Liver (tissue), 9 donors: ENCODE data around the gene CHID1. TPM values are rescaled to one million over a fixed set of nuclear protein-coding genes. Genes with fewer than 3 reads are reported as not detected.

ENCODE experiments used
- DNase-seq: peaks from one replicate; pipeline ENCODE4 v3.0.0-alpha.2; 2017; ENCODE audit warnings: low spot score
- H3K27ac ChIP-seq, 2 donors: one replicate each; pipeline ENCODE4 v1.7.0; 2013; ENCODE audit warnings: inconsistent platforms in 2 of 2, low read length in 2 of 2, control low read depth in 1 of 2, low read depth in 1 of 2, mild to moderate bottlenecking in 1 of 2
- H3K27me3 ChIP-seq, 4 donors: one replicate each; pipeline versions ENCODE4 v1.6.1 to v1.7.0; 2013; ENCODE audit warnings: low read length in 3 of 4, inconsistent platforms in 1 of 4, mild to moderate bottlenecking in 1 of 4, moderate library complexity in 1 of 4; ENCODE audit not compliant: control insufficient read depth in 4 of 4, insufficient read depth in 4 of 4
- H3K36me3 ChIP-seq, 4 donors: one replicate each; pipeline versions ENCODE4 v1.6.1 to v1.7.0; 2013; ENCODE audit warnings: low read length in 3 of 4, mild to moderate bottlenecking in 3 of 4, low read depth in 1 of 4, moderate library complexity in 1 of 4; ENCODE audit not compliant: control insufficient read depth in 4 of 4, insufficient read depth in 3 of 4
- H3K4me1 ChIP-seq, 4 donors: one replicate each; pipeline versions ENCODE4 v1.6.1 to v1.7.0; 2013; ENCODE audit warnings: low read length in 3 of 4, mild to moderate bottlenecking in 3 of 4, moderate library complexity in 1 of 4; ENCODE audit not compliant: control insufficient read depth in 4 of 4, insufficient read depth in 4 of 4
- H3K4me3 ChIP-seq, 3 donors: one replicate each; pipeline versions ENCODE4 v1.6.1 to v1.7.0; 2013; ENCODE audit warnings: low read length in 3 of 3, control low read depth in 1 of 3, low read depth in 1 of 3, mild to moderate bottlenecking in 1 of 3
- H3K9ac ChIP-seq, 2 donors: one replicate each; pipeline ENCODE4 v1.7.0; 2013; ENCODE audit warnings: low read length in 2 of 2, mild to moderate bottlenecking in 2 of 2, moderate library complexity in 2 of 2, control low read depth in 1 of 2, low read depth in 1 of 2
- H3K9me3 ChIP-seq, 4 donors: one replicate each; pipeline versions ENCODE4 v1.6.1 to v1.7.0; 2013; ENCODE audit warnings: low read length in 3 of 4; ENCODE audit not compliant: control insufficient read depth in 4 of 4
- ATF3 ChIP-seq: IDR thresholded peaks from 2 replicates; pipeline ENCODE4 v1.6.1; 2016; ENCODE audit warnings: antibody characterized with exemption
- CTCF ChIP-seq: fragments of 150-350 bp; IDR thresholded peaks from 2 replicates; pipeline ENCODE4 v1.5.1; 2017; ENCODE audit warnings: improper control_type of control experiment, low read depth, low read length; ENCODE audit not compliant: missing input control
- EGR1 ChIP-seq, 2 donors: IDR thresholded peaks; 2 replicates each; pipeline ENCODE4 v1.6.1; 2016 to 2018; ENCODE audit warnings: antibody characterized with exemption in 2 of 2, low read depth in 2 of 2
- FOXA1 ChIP-seq: IDR thresholded peaks from 2 replicates; pipeline ENCODE4 v1.6.1; 2016; ENCODE audit warnings: antibody characterized with exemption
- FOXA2 ChIP-seq: IDR thresholded peaks from 2 replicates; pipeline ENCODE4 v1.6.1; 2016; ENCODE audit warnings: antibody characterized with exemption
- GABPA ChIP-seq, 2 donors: IDR thresholded peaks in 1 of 2; conservative IDR thresholded peaks in 1 of 2; 2 replicates each; pipeline ENCODE4 v1.6.1; 2016; ENCODE audit warnings: antibody characterized with exemption in 2 of 2, mild to moderate bottlenecking in 1 of 2, moderate library complexity in 1 of 2
- HNF4A ChIP-seq, 2 donors: conservative IDR thresholded peaks; 2 replicates each; pipeline ENCODE4 v1.6.1; 2016; ENCODE audit warnings: antibody characterized with exemption in 2 of 2, mild to moderate bottlenecking in 2 of 2
- HNF4G ChIP-seq: IDR thresholded peaks from 2 replicates; pipeline ENCODE4 v1.6.1; 2016; ENCODE audit warnings: antibody characterized with exemption
- JUND ChIP-seq, 2 donors: IDR thresholded peaks; 2 replicates each; pipeline ENCODE4 v1.6.1; 2016; ENCODE audit warnings: antibody characterized with exemption in 2 of 2
- NR2F2 ChIP-seq: IDR thresholded peaks from 2 replicates; pipeline ENCODE4 v1.6.1; 2016; ENCODE audit warnings: antibody characterized with exemption
- RAD21 ChIP-seq, 2 donors: IDR thresholded peaks; 2 replicates each; pipeline ENCODE4 v1.6.1; 2016; ENCODE audit warnings: antibody characterized with exemption in 2 of 2, mild to moderate bottlenecking in 2 of 2
- REST ChIP-seq: IDR thresholded peaks from 2 replicates; pipeline ENCODE4 v1.6.1; 2016; ENCODE audit warnings: antibody characterized with exemption, mild to moderate bottlenecking
- RXRA ChIP-seq, 2 donors: IDR thresholded peaks; 2 replicates each; pipeline ENCODE4 v1.6.1; 2017 to 2018; ENCODE audit warnings: antibody characterized with exemption in 2 of 2, mild to moderate bottlenecking in 1 of 2
- SP1 ChIP-seq: IDR thresholded peaks from 2 replicates; pipeline ENCODE4 v1.6.1; 2018; ENCODE audit warnings: antibody characterized with exemption, mild to moderate bottlenecking
- TAF1 ChIP-seq: conservative IDR thresholded peaks from 2 replicates; pipeline ENCODE4 v1.6.1; 2016; ENCODE audit warnings: antibody characterized with exemption, mild to moderate bottlenecking
- YY1 ChIP-seq: IDR thresholded peaks from 2 replicates; pipeline ENCODE4 v1.6.1; 2016; ENCODE audit warnings: antibody characterized with exemption, mild to moderate bottlenecking
- WGBS: extraction: QIAGEN DNeasy Blood & Tissue Kit; methylation state at CpG from one replicate; pipeline ENCODE4 v1.1.7; 2013; 5-methylcytosine and 5-hydroxymethylcytosine counted together
- polyA plus RNA-seq, 2 donors: library from polyadenylated mRNA; stranded (reverse) in 1 of 2; unstranded in 1 of 2; fragments of 200-250 nt in 1 of 2; fragments of >200 nt in 1 of 2; fragmentation: Nextera tagmentation in 1 of 2; extraction: Ambion mirVana in 1 of 2; gene quantifications; one replicate each; pipeline versions ENCODE4 v1.2.1 to v1.2.3, GENCODE V29; 2013 to 2015
- total RNA-seq, 2 donors: library from RNA; depleted of rRNA; stranded (reverse); fragments of >200 nt; gene quantifications; one replicate each; pipeline ENCODE4 v1.2.3, GENCODE V29; 2014
- TF ChIP-seq, protein P1 (sequence below): IDR thresholded peaks from 2 replicates; pipeline ENCODE4 v1.6.1; 2016; ENCODE audit warnings: antibody characterized with exemption
- TF ChIP-seq, protein P2 (sequence below): IDR thresholded peaks from 2 replicates; pipeline ENCODE4 v1.6.1; 2016; ENCODE audit warnings: antibody characterized with exemption
- donor health status: healthy.
- donor health status: healthy.
- donor health status: healthy.
- donor health status: healthy.
- donor health status: healthy.

The CHID1 gene
- total and polyA plus RNA-seq, 4 donors: 39.5 to 68.8 (median 59.1) TPM

DNA sequence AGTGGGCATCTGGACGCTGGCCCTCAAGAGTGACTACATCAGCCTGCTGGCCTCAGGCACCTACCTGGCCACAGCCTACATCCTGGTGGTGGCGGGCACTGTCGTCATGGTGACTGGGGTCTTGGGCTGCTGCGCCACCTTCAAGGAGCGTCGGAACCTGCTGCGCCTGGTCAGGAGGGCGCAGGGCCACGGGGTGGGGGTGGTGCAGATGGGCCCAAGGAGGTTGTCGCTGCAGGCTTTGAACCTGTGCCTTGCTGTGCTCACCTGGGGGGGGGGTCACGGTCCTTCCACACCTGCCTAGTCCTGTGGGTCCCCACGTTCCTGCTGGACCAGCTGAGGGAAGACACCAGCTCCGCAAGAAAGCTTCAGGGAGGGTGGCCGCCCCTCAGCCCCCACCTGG is 74.3 kb downstream of the CHID1 start:
- DNase-seq: no peak
- no peak overlapping the region for H3K27ac ChIP-seq
- peaks cover 5 to 28% (median 11%) of the 10 kb centered on the region in 4 donors for H3K36me3 ChIP-seq
- no peaks in the 10 kb centered on the region for H3K9me3 ChIP-seq
- peaks cover 26 to 63% (median 41%) of the 10 kb centered on the region in 4 donors for H3K4me1 ChIP-seq
- TF ChIP-seq YY1: no peak
- no peak for TF ChIP-seq CTCF
- TF ChIP-seq SP1: no peak
- TF ChIP-seq, protein P1, sequence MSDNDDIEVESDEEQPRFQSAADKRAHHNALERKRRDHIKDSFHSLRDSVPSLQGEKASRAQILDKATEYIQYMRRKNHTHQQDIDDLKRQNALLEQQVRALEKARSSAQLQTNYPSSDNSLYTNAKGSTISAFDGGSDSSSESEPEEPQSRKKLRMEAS: no peak
- TF ChIP-seq FOXA2: no peak
- TF ChIP-seq EGR1 (IDR thresholded peaks at IDR 0.05; ENCODE audit: low read depth in 2 of 2): no peak
- no peak for TF ChIP-seq RAD21 (IDR thresholded peaks at IDR 0.05)
- TF ChIP-seq RXRA (IDR thresholded peaks at IDR 0.05): no peak
- no peak for TF ChIP-seq GABPA (IDR thresholded peaks at IDR 0.05 in 1 of 2, conservative IDR thresholded peaks at IDR 0.05 in 1 of 2)
- TF ChIP-seq, protein P2, sequence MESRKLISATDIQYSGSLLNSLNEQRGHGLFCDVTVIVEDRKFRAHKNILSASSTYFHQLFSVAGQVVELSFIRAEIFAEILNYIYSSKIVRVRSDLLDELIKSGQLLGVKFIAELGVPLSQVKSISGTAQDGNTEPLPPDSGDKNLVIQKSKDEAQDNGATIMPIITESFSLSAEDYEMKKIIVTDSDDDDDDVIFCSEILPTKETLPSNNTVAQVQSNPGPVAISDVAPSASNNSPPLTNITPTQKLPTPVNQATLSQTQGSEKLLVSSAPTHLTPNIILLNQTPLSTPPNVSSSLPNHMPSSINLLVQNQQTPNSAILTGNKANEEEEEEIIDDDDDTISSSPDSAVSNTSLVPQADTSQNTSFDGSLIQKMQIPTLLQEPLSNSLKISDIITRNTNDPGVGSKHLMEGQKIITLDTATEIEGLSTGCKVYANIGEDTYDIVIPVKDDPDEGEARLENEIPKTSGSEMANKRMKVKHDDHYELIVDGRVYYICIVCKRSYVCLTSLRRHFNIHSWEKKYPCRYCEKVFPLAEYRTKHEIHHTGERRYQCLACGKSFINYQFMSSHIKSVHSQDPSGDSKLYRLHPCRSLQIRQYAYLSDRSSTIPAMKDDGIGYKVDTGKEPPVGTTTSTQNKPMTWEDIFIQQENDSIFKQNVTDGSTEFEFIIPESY: no peak
- no peak for TF ChIP-seq JUND (IDR thresholded peaks at IDR 0.05)
- TF ChIP-seq REST: no peak
- no peak for TF ChIP-seq NR2F2
- no peak for TF ChIP-seq HNF4A (conservative IDR thresholded peaks at IDR 0.05)
- TF ChIP-seq FOXA1: no peak
- no peak for TF ChIP-seq HNF4G
- TF ChIP-seq TAF1: no peak
- no peak for TF ChIP-seq ATF3
- no peak overlapping the region for H3K9ac ChIP-seq
- 94% methylated on average over 14 of the region's 14 CpGs for WGBS
- H3K27me3 ChIP-seq: no peaks in the 10 kb centered on the region
- no peak overlapping the region for H3K4me3 ChIP-seq
